WTC11 (cell line): ENCODE results near the gene HYAL2. TPM values are rescaled to one million over a fixed set of nuclear protein-coding genes. Genes with fewer than 3 reads are reported as not detected.

Experiments used
- ATAC-seq: fragments of 200-7000 bp; cut with Tn5 transposase; 2 replicates; pipeline ENCODE4 v1.10.0; 2021; ENCODE audit warnings: mild to moderate bottlenecking, moderate library complexity
- CTCF ChIA-PET: fragments of 300-600 bp; sonication (Branson Sonifier 250); formaldehyde crosslinking; loops from one replicate; lab custom pipeline; 2021; ENCODE audit warnings: antibody characterized with exemption; lab: Charles Lee
- POLR2A ChIA-PET: fragments of 350-600 bp; sonication (Branson Sonifier 250); formaldehyde crosslinking; loops from one replicate; lab custom pipeline; 2021; ENCODE audit warnings: antibody characterized with exemption; lab: Charles Lee
- DNase-seq: peaks from one replicate; pipeline ENCODE4 v3.0.0; 2021; ENCODE audit warnings: low spot score
- H3K27ac Mint-ChIP-seq: 2 replicates; pipeline ENCODE4 v1.8.0; 2021; ENCODE audit warnings: mixed read lengths
- H3K27me3 Mint-ChIP-seq: 2 replicates; pipeline ENCODE4 v1.8.0; 2021; ENCODE audit warnings: low read depth, mild to moderate bottlenecking, moderate library complexity, mixed read lengths
- H3K36me3 Mint-ChIP-seq: 2 replicates; pipeline ENCODE4 v1.8.0; 2021; ENCODE audit warnings: mixed read lengths
- H3K4me1 Mint-ChIP-seq: 2 replicates; pipeline ENCODE4 v1.8.0; 2022; ENCODE audit warnings: mixed read lengths
- H3K4me3 Mint-ChIP-seq: 2 replicates; pipeline ENCODE4 v1.8.0; 2021; ENCODE audit warnings: mild to moderate bottlenecking, moderate library complexity, mixed read lengths
- H3K9me3 Mint-ChIP-seq: 2 replicates; pipeline ENCODE4 v1.8.0; 2021; ENCODE audit warnings: mixed read lengths
- CREB1 ChIP-seq: sonication (generic); formaldehyde crosslinking; IDR thresholded peaks from 2 replicates; pipeline ENCODE4 v1.8.0; 2023; ENCODE audit warnings: mild to moderate bottlenecking, missing genetic modification reagents
- ETV6 ChIP-seq: sonication (generic); formaldehyde crosslinking; IDR thresholded peaks from 2 replicates; pipeline ENCODE4 v1.8.1; 2022; ENCODE audit warnings: mild to moderate bottlenecking, missing genetic modification reagents
- SMAD3 ChIP-seq: sonication (generic); formaldehyde crosslinking; IDR thresholded peaks from 2 replicates; pipeline ENCODE4 v1.8.0; 2022; ENCODE audit warnings: missing genetic modification reagents, mild to moderate bottlenecking, borderline replicate concordance
- SOX15 ChIP-seq: fragments of 250-450 bp; sonication (Bioruptor Pico); IDR thresholded peaks from 2 replicates; pipeline ENCODE4 v1.9.0; 2021; ENCODE audit warnings: mild to moderate bottlenecking
- SP1 ChIP-seq: sonication (generic); formaldehyde crosslinking; conservative IDR thresholded peaks from 2 replicates; pipeline ENCODE4 v1.8.1; 2022; ENCODE audit warnings: missing genetic modification reagents
- TP53 ChIP-seq: sonication (generic); formaldehyde crosslinking; IDR thresholded peaks from 2 replicates; pipeline ENCODE4 v1.8.1; 2023; ENCODE audit warnings: mild to moderate bottlenecking, missing genetic modification reagents
- ZNF138 ChIP-seq: sonication (generic); formaldehyde crosslinking; conservative IDR thresholded peaks from 2 replicates; pipeline ENCODE4 v1.8.1; 2022; ENCODE audit warnings: mild to moderate bottlenecking, moderate library complexity, missing genetic modification reagents
- ZNF423 ChIP-seq: fragments of 250-450 bp; sonication (Bioruptor Pico); IDR thresholded peaks from 2 replicates; pipeline ENCODE4 v2.1.2; 2022; ENCODE audit warnings: mild to moderate bottlenecking, moderate library complexity
- ZNF671 ChIP-seq: fragments of 250-450 bp; sonication (Bioruptor Pico); IDR thresholded peaks from 2 replicates; pipeline ENCODE4 v1.8.0; 2021; ENCODE audit warnings: mild to moderate bottlenecking
- total RNA-seq: library from RNA; stranded (reverse); gene quantifications from 3 replicates; pipeline ENCODE4 v1.2.3, GENCODE V29; 2021
- TF ChIP-seq, protein P1 (sequence below): sonication (generic); formaldehyde crosslinking; IDR thresholded peaks from 2 replicates; pipeline ENCODE4 v1.8.1; 2022; ENCODE audit warnings: missing genetic modification reagents, borderline replicate concordance
- TF ChIP-seq, protein P2 (sequence below): fragments of 250-450 bp; sonication (Bioruptor Pico); IDR thresholded peaks from 2 replicates; pipeline ENCODE4 v1.9.0; 2021; ENCODE audit warnings: mild to moderate bottlenecking, borderline replicate concordance
- TF ChIP-seq, protein P3 (sequence below): sonication (generic); formaldehyde crosslinking; IDR thresholded peaks from 2 replicates; pipeline ENCODE4 v1.8.0; 2022; ENCODE audit warnings: mild to moderate bottlenecking, missing genetic modification reagents
- TF ChIP-seq, protein P4 (sequence below): fragments of 250-450 bp; sonication (Bioruptor Pico); IDR thresholded peaks from 2 replicates; pipeline ENCODE4 v2.1.2; 2022; ENCODE audit warnings: mild to moderate bottlenecking, moderate library complexity
- TF ChIP-seq, protein P5 (sequence below): sonication (generic); formaldehyde crosslinking; IDR thresholded peaks from 2 replicates; pipeline ENCODE4 v1.8.1; 2022; ENCODE audit warnings: low read depth, mild to moderate bottlenecking, moderate library complexity, missing genetic modification reagents, borderline replicate concordance
- TF ChIP-seq, protein P6 (sequence below): fragments of 250-450 bp; sonication (Bioruptor Pico); IDR thresholded peaks from 2 replicates; pipeline ENCODE4 v1.8.0; 2021; ENCODE audit warnings: mild to moderate bottlenecking
- TF ChIP-seq, protein P7 (sequence below): sonication (generic); formaldehyde crosslinking; IDR thresholded peaks from 2 replicates; pipeline ENCODE4 v1.8.0; 2022; ENCODE audit warnings: missing genetic modification reagents

HYAL2 gene
- total RNA-seq, 1 experiment from 2014 or later = 58.0 TPM

DNA sequence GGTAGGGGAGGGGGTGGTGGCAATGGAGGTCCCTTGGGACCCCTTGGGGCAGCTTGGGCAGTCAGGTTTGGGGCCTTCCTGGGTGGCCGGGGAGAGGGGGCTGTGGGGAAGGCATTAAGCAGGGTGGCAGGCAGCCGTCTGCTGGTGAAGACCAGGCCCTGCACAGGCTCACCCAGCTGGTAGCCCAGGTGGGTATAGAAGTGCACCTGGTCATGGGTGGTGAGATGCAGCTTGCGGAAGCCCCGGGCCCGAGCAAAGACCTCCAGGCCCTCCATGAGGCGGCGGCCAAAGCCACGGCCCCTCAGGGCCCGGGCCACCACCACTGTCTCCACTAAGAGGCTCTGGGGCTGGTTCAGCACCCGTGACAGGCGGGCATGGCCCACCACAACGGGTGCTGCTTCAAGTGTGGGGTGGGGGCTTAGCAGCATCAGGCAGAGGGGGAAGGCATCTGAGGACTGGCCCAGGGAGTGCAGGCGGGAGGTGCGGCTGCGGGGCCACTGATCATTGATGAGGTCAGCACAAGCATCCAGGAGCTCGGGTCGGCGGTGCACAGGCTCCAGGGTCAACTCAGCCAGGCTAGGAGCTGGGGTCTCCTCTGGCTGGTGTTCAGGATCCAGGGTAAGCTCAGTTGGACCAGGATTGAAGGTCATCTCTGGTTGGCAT lies 25.7 kb downstream of the HYAL2 start (continued):
- TF ChIP-seq, protein P1, sequence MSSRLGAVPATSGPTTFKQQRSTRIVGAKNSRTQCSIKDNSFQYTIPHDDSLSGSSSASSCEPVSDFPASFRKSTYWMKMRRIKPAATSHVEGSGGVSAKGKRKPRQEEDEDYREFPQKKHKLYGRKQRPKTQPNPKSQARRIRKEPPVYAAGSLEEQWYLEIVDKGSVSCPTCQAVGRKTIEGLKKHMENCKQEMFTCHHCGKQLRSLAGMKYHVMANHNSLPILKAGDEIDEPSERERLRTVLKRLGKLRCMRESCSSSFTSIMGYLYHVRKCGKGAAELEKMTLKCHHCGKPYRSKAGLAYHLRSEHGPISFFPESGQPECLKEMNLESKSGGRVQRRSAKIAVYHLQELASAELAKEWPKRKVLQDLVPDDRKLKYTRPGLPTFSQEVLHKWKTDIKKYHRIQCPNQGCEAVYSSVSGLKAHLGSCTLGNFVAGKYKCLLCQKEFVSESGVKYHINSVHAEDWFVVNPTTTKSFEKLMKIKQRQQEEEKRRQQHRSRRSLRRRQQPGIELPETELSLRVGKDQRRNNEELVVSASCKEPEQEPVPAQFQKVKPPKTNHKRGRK = no peak
- TF ChIP-seq, protein P2, sequence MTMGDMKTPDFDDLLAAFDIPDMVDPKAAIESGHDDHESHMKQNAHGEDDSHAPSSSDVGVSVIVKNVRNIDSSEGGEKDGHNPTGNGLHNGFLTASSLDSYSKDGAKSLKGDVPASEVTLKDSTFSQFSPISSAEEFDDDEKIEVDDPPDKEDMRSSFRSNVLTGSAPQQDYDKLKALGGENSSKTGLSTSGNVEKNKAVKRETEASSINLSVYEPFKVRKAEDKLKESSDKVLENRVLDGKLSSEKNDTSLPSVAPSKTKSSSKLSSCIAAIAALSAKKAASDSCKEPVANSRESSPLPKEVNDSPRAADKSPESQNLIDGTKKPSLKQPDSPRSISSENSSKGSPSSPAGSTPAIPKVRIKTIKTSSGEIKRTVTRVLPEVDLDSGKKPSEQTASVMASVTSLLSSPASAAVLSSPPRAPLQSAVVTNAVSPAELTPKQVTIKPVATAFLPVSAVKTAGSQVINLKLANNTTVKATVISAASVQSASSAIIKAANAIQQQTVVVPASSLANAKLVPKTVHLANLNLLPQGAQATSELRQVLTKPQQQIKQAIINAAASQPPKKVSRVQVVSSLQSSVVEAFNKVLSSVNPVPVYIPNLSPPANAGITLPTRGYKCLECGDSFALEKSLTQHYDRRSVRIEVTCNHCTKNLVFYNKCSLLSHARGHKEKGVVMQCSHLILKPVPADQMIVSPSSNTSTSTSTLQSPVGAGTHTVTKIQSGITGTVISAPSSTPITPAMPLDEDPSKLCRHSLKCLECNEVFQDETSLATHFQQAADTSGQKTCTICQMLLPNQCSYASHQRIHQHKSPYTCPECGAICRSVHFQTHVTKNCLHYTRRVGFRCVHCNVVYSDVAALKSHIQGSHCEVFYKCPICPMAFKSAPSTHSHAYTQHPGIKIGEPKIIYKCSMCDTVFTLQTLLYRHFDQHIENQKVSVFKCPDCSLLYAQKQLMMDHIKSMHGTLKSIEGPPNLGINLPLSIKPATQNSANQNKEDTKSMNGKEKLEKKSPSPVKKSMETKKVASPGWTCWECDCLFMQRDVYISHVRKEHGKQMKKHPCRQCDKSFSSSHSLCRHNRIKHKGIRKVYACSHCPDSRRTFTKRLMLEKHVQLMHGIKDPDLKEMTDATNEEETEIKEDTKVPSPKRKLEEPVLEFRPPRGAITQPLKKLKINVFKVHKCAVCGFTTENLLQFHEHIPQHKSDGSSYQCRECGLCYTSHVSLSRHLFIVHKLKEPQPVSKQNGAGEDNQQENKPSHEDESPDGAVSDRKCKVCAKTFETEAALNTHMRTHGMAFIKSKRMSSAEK = no peak
- TF ChIP-seq, protein P3, sequence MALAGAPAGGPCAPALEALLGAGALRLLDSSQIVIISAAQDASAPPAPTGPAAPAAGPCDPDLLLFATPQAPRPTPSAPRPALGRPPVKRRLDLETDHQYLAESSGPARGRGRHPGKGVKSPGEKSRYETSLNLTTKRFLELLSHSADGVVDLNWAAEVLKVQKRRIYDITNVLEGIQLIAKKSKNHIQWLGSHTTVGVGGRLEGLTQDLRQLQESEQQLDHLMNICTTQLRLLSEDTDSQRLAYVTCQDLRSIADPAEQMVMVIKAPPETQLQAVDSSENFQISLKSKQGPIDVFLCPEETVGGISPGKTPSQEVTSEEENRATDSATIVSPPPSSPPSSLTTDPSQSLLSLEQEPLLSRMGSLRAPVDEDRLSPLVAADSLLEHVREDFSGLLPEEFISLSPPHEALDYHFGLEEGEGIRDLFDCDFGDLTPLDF (CRISPR knock-in tag) = no peak
- no peak for TF ChIP-seq SOX15 (CRISPR knock-in tag)
- TF ChIP-seq, protein P4, sequence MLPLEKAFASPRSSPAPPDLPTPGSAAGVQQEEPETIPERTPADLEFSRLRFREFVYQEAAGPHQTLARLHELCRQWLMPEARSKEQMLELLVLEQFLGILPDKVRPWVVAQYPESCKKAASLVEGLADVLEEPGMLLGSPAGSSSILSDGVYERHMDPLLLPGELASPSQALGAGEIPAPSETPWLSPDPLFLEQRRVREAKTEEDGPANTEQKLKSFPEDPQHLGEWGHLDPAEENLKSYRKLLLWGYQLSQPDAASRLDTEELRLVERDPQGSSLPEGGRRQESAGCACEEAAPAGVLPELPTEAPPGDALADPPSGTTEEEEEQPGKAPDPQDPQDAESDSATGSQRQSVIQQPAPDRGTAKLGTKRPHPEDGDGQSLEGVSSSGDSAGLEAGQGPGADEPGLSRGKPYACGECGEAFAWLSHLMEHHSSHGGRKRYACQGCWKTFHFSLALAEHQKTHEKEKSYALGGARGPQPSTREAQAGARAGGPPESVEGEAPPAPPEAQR (CRISPR knock-in tag) = no peak
- no peak for TF ChIP-seq CREB1 (CRISPR knock-in tag)
- TF ChIP-seq, protein P5, sequence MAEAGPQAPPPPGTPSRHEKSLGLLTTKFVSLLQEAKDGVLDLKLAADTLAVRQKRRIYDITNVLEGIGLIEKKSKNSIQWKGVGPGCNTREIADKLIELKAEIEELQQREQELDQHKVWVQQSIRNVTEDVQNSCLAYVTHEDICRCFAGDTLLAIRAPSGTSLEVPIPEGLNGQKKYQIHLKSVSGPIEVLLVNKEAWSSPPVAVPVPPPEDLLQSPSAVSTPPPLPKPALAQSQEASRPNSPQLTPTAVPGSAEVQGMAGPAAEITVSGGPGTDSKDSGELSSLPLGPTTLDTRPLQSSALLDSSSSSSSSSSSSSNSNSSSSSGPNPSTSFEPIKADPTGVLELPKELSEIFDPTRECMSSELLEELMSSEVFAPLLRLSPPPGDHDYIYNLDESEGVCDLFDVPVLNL = no peak
- no peak for TF ChIP-seq ZNF423 (CRISPR knock-in tag)
- TF ChIP-seq, protein P6, sequence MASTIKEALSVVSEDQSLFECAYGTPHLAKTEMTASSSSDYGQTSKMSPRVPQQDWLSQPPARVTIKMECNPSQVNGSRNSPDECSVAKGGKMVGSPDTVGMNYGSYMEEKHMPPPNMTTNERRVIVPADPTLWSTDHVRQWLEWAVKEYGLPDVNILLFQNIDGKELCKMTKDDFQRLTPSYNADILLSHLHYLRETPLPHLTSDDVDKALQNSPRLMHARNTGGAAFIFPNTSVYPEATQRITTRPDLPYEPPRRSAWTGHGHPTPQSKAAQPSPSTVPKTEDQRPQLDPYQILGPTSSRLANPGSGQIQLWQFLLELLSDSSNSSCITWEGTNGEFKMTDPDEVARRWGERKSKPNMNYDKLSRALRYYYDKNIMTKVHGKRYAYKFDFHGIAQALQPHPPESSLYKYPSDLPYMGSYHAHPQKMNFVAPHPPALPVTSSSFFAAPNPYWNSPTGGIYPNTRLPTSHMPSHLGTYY (CRISPR knock-in tag) = no peak
- no peak for TF ChIP-seq ZNF671 (CRISPR knock-in tag)
- TF ChIP-seq, all 79 proteins: peak for 0

DNA sequence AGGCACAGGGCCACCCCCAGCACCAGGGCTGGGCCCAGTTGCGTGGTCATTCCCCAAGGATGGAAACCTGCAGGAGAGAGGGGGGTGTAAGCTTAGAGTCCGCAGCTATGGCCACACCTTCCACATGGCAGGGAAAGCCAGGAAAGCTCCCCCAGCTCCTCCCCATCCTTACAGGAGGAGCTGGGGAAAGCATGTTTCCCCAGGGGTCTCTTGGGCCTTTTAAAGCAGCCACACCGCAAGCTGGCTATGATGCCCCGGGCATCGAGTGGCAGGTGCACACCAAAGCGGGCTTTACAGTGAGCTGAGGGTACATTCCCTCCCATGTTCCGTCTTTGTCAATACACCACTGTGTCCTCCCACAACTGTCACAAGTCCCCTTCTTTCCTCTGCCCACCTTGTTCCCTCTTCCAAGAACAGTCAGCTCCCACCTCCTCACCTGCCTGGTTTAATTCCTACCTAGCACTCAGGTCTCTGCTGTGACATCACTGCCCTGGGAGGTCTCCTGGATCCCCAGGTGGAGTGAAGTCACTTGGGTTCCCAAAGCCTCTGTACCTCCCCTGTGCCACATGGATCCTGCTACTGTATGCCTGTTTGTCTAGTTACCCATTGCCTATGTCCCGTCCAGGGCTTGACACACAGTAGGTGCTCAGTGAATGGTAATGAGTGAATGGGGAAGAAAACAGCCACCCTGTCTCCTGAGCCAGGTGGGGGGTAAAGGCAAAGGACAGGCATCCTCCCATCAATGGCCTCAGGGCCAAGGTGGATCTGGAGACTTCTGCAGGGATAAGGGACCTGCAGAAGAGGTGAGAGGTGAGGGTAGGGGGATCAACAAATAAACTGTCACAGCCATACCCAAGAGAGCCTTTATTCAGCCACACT lies 26.8 kb downstream of the HYAL2 start:
- DNase-seq (no peak), ATAC-seq (no peak)
- Mint-ChIP-seq H3K4me3 (no peak overlapping the region), H3K36me3 (no peaks in the 10 kb centered on the region), H3K27ac (0 out of 2 replicates have a peak overlapping the region, but pooled peaks have one; percentile 51), H3K4me1 (peaks cover 21% of the 10 kb centered on the region), H3K9me3 (no peaks in the 10 kb centered on the region), H3K27me3 (no peaks in the 10 kb centered on the region; the same call in 1 of the 2 replicates)
- ChIA-PET POLR2A (no interaction called here), CTCF (interaction anchor here (0.5 to 1.5 kb wide), 3 partner anchors 26 to 101 kb away, joined by 4 to 5 read pairs (median 4); no protein-coding TSS in a partner anchor)
- TF ChIP-seq CREB1 (CRISPR knock-in tag) = no peak
- no peak for TF ChIP-seq ZNF138 (CRISPR knock-in tag)
- TF ChIP-seq SP1 (CRISPR knock-in tag) = no peak
- TF ChIP-seq SMAD3 (CRISPR knock-in tag) = no peak
- TF ChIP-seq, protein P7, sequence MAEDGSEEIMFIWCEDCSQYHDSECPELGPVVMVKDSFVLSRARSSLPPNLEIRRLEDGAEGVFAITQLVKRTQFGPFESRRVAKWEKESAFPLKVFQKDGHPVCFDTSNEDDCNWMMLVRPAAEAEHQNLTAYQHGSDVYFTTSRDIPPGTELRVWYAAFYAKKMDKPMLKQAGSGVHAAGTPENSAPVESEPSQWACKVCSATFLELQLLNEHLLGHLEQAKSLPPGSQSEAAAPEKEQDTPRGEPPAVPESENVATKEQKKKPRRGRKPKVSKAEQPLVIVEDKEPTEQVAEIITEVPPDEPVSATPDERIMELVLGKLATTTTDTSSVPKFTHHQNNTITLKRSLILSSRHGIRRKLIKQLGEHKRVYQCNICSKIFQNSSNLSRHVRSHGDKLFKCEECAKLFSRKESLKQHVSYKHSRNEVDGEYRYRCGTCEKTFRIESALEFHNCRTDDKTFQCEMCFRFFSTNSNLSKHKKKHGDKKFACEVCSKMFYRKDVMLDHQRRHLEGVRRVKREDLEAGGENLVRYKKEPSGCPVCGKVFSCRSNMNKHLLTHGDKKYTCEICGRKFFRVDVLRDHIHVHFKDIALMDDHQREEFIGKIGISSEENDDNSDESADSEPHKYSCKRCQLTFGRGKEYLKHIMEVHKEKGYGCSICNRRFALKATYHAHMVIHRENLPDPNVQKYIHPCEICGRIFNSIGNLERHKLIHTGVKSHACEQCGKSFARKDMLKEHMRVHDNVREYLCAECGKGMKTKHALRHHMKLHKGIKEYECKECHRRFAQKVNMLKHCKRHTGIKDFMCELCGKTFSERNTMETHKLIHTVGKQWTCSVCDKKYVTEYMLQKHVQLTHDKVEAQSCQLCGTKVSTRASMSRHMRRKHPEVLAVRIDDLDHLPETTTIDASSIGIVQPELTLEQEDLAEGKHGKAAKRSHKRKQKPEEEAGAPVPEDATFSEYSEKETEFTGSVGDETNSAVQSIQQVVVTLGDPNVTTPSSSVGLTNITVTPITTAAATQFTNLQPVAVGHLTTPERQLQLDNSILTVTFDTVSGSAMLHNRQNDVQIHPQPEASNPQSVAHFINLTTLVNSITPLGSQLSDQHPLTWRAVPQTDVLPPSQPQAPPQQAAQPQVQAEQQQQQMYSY = no peak
- TF ChIP-seq, protein P1 = no peak
- no peak for TF ChIP-seq ETV6
- TF ChIP-seq TP53 (CRISPR knock-in tag) = no peak
- no peak for TF ChIP-seq ZNF671 (CRISPR knock-in tag)
